HG03045 (cell line): ENCODE data around the gene SPN.
"Not testable (repeated sequence)": the region's sequence is repeated elsewhere in the genome, so short reads cannot be mapped to it uniquely, and the experiment has no call there.

Experiments used
- ATAC-seq: cut with Tn5 transposase; IDR thresholded peaks from one replicate; pipeline ENCODE4 v1.9.1; 2021; ENCODE audit warnings: mild to moderate bottlenecking, moderate library complexity; ENCODE audit not compliant: unreplicated experiment

Gene SPN

DNA sequence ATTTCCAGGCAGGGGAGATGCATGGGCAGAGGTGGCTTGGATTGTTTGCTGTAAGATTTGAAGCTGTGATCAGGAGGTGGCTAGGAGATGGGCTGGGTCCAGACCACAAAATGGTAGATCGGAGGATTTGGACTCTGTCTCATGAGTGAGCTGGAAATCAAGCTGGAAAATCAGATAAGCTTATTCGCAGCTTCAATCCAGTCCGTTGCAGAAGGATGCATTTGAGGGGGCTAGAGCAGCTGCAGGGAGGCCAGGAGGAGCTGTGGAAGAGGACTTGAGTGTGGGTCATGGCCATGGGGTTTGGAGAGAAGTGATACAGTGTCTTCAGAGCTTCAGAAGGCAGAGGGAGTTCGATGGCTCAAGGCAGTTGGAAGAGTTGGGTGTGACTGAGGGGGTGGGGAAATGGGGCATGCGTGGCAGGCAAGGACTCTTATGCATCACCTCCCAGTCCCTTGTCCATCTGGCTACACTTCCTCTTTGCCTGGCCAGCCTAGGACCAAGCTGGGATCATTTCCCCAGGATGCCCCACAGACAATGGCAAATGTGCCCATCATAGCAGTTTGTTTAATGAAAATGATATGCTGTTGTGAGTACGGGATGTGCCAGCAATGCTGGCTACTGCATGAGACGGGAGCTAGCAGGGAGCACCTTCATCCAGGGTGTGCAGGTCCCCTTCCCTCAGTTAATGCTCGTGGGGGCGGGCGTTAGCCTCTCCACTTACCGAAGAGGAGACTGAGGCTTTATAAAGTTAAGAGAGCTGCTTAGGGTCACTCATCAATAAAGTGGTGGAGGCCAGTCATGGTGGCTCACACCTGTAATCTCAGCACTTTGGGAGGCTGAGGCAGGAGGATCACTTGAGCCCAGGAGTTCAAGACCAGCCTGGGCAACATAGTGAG is 36.5 kb downstream of the SPN start:
- no peak for ATAC-seq

DNA sequence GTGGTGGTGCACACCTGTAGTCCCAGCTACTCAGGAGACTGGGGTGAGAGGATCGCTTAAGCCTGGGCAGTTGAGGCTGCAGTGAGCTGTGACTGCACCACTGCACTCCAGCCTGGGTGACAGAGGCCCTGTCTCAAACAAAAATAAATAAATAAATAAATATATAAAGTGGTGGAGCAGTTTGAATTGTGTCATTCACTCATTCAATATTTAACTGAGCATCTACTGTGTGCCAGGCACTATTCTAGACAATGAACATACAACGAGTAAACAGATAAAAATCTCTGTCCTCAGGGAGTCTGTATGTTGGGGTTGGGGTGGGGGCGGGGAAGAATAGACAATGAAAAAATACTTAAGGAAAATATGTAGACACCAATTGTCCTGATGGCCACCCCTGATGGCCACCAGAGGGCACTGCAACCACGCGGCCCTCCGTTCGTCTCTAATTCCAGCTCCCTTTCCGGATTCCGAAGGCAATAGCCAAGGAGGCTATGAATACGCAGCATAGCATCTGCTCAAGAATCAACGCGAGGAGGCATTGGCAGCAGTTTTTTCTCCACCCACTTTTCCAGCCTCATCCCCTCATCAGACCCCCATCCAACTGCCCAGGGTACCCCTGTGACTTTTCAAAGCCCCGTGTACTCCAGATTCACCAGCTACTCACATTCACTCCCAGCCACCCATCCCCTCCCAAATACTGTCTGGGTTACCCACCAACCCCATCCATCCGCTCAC is 37.4 kb downstream of the SPN start:
- no peak for ATAC-seq

DNA sequence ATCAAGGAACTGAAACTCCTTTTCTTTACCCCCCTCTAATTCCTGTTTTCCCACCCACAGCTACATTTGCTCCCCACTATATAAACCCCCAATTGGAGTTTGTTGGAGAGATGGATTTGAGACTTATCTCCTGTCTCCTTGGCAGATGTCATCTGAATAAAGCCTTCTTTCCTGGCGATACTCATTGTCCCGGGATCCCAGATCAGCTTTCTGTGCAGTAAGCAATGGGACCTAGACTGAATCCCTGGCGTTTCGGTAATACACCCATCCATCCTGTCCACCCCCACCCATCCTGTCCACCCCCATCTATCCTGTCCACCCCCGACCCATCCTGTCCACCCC is 38.1 kb downstream of the SPN start:
- ATAC-seq = no peak

DNA sequence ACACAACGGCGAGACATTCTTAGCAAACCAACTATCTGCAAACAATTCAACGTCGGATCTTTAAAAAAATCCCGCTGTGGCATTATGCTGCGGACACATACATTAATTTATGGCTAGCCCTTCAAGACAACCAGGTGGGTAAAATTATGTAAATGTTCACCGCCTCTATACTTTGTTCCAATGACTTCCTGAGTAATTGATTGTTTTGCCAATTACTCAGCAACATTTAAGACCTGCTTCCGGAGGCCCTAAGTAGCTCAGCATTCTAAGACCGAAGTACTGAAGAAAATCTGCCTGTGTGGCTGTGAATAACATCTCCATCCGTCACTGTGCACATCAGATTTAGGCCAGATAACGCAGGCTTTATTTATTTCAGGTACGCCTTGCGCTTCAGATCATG is 39.2 kb downstream of the SPN start:
- ATAC-seq = peak; percentile 29

DNA sequence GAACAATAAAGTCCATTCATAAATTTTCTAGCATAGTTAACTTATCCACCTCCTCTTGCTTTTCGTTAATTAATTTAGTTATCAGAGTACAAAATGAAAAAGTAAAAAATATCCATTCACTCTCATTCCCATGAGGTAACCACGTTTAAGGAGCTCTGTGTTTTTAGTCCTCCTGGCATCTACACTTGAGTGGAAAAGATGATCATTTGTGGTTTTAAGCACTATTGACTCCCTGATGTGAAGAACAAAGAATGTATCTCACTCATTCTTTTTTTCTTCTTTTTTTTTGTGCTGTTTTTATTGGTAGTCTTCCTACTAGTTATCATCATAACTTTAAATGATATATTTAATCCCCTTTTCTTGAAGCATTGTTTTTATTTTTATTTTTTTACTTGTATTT is 42.0 kb downstream of the SPN start:
- no peak for ATAC-seq

DNA sequence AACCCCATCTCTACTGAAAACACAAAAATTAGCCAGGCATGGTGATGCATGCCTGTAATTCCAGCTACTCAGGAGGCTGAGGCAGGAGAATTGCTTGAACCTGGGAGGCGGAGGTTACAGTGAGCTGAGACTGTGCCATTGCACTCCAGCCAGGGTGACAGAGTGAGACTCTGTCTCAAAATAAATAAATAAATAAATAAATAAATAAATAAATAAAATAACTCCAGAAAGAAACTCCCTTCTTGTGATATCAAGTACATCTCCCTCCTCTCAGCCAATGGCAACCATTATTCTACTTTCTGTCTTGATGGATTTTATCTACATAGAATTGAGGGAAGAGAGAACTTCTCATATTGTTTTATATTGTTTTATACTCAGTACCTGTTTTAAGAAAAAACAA is 44.1 kb downstream of the SPN start:
- ATAC-seq = not testable (repeated sequence)

DNA sequence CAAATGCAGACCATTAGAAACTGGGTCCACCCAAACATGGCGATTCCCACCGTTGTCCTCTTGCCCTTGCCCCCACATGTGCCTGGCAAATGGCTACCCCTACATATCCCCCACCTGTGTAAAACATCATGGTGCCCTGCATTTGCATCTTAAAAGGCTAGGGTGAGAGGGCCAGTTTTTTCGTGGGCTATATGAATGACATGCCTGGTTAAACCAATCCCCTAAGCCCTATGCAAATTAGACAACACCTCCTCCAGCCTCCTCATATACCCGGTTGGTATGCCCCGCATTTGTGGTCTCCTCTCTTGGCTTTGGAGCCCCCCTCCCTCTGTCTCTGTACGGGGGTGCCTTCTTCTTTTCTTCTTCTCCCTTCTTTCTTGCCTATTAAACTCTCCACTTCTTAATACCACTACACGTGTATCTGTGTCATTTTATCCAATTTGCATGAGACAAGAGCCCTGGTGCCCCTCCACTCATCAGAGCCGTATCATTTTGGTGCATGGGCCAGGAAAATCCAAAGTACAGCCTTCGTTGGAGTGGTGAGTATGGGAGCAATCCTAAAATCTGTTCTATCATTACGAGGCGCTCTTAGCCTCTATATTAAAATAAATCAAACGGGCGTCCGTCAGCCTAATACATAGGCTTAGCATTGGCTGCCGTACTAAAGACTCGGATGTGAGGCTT is 46.0 kb downstream of the SPN start:
- no peak for ATAC-seq

DNA sequence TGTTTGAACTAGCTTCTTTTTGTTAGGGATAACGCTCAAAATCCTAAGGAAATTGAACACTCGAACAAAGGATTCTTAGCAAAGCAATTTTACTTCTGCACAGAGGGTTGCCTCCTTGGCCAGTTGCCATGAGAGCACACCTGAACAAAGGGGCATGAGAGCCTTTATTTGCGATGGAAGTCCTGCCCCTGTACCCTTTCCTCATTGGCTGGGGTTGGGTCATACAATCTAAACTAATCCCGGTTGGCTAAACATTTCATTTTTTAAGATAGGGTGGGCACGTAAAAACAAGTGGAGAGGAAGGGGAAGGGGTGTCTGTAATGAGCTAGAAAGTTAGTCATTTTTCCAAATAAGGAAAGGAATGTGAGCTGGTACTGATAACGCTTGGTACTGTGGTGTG is 46.6 kb downstream of the SPN start:
- ATAC-seq = not testable (repeated sequence)

DNA sequence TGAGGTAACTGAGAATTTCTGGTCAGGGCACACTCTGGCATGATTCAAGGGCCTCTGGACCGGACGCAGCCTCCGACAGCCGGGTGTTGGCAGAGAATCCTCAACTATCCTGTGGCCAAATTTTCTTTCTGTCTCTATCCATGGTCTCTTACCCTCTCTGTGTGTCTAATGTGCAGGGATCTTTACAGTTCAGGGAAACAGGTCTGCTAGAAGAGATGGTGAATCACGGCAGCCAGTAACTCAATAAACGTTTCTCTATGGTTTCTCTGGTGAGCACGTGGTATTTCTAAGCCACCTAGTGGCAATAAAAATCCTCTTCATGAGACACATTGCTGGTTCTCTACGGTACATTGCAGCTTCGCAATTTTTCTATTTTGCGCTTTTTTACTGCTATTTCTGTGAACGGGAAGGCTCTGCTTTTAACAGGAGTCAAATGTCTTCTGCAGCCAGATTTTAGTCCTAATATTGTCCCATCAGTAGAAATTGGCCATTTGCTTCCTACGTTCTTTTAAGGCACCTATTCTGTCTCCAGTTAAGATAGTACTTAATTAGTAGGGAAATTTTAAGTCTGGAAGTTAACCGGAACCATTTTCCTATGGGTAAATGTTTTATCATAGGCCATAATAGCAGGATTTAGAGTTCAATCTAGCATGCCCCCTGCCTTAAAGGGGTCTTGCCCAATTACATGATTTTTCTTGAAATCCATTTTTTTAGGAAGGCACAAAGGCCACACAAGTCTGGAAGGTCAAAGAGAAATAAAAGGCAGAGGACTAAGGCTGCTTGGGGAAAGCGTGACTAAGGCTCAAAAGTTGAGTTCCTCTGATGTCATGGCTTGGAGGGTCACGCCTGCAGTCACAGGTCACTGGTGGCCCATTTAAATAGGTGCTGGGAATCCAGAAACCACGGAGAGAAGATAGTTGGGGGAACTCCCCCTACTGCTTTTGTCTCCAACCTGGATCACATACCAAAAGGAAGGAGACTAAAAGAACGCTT is 47.5 kb downstream of the SPN start:
- ATAC-seq = no peak

DNA sequence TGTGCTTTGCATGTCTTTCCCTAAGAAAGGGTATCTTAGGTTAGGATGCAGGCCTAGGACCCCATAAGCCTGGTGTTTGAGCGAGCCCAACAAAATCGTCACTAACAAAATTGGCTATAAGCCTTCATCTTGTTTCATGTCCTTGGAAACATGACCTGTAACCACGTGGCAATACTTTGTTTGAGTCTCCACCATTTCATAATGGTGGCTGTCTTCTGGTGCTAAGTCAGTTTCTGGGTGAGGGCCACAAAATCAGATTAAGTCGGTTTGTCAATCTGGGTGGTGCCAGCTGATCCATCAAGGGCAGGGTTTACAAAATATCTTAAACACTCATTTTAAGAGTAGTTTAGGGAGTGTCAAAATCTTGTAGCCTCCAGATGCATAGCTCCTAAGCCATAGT is 49.8 kb downstream of the SPN start:
- no peak for ATAC-seq

DNA sequence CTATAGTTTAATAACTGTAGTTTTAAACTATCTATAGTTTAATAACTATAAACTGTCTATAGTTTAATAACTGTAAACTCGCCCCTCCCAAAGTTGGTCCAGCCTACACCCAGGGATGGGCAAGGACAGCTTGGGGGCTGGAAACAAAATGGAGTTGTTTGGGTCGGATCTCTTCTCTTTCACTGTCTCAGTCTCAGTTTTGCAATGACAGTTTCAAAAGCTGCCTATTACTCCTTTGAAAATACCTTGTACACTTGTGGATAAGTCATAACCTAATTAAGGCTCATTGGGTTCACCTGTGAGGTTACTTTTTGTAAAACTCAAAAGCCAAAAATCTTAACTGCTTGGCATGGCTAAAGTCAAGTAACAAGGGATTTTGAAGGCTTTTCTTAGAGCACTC is 51.3 kb downstream of the SPN start:
- ATAC-seq = no peak

DNA sequence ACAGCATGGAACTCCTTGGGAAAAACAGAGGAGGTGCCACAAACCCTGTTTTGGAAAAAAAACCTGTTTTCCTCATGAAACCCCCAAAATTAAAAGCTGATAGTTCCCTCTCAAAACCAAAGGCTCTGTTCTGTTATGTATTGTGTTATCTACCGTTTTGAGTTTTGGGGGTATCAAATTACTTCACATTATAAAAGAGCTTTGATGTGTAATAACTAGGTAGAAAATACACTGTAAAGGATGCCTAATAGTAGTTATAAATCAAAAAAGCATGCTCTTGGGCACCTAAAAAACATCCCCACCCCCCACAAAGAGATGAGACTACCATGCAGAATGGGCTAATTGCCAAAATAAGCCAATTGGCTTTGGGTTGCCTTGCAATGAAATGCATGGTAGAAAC is 51.9 kb downstream of the SPN start:
- no peak for ATAC-seq

DNA sequence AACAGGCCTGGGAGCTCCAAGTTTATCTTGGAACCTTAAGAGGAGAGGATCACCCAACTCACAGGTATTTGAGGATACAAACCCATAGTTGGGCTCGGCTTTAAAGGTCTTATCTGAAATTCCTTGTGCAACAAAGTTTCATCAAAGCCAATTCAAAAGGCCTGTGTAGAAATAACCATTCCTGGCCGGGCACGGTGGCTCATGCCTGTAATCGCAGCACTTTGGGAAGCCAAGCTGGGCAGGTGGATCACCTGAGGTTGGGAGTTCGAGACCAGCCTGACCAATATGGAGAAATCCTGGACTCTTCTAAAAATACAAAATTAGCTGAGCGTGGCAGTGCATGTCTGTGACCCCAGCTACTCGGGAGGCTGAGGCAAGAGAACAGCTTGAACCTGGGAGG is 54.1 kb downstream of the SPN start:
- ATAC-seq = no peak

DNA sequence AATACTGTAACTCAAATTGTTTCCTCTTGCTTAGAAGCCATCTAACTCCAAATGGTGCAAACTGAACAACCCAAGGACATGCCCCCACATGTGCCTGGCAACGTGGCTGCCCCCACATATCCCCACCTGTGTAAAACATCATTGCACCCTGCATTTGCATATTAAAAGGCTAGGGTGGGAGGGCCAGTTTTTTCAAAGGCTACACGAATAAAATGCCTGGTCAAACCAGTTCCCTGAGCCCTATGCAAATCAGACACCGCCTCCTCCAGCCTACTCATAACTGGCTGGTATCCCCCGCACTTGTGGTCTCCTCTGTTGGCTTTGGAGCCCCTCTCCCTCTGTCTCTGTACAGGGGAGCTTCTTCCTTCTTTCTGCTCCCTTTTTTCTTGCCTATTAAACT is 56.0 kb downstream of the SPN start:
- no peak for ATAC-seq
